Epithelial cell of esophagus (primary cell): Measurements from ENCODE around the gene CADM1.

Experiments used
- DNase-seq: peaks from one replicate; pipeline ENCODE4 v3.0.0; 2010; ENCODE audit warnings: low read depth
- H3K4me3 ChIP-seq: 2 replicates; pipeline ENCODE4 v1.5.1; 2011; ENCODE audit warnings: mild to moderate bottlenecking, low read length, control low read depth
- CTCF ChIP-seq: IDR thresholded peaks from 2 replicates; pipeline ENCODE4 v1.5.1; 2011; ENCODE audit warnings: low read depth, mild to moderate bottlenecking, low read length, control low read depth, inconsistent platforms; ENCODE audit not compliant: insufficient read depth; ENCODE audit errors: missing control alignments

The CADM1 gene

DNA sequence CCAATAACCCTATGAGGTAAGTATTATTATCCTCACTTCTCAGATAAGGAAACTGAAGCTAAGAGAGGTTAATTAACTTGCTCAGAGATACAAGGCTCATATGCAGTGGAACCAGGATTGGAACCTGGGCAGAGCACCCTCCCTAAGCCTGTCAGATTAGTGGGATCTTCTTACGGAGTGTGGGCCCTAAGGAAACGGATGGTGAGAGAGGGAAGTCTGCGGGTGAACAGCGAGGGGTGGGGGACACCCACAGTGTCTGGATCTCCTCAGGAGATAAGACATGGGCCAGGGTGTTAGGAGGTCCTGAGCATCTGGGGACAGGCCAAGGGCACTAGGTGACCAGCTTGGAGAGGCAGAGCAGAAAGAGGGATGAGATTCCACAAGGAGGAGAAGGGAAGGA is 376.0 kb downstream of the CADM1 start:
- DNase-seq: no peak
- no peak overlapping the region for H3K4me3 ChIP-seq
- no peak for TF ChIP-seq CTCF

GRCh38 chr11:115127790-115128189 is 376.4 kb downstream of the CADM1 start:
- DNase-seq: no peak
- no peak for TF ChIP-seq CTCF
- no peak overlapping the region for H3K4me3 ChIP-seq

GRCh38 chr11:115126515-115127208 is 377.6 kb downstream of the CADM1 start:
- H3K4me3 ChIP-seq: no peak overlapping the region
- no peak for DNase-seq
- TF ChIP-seq CTCF: no peak

GRCh38 chr11:115126092-115126491 is 378.1 kb downstream of the CADM1 start:
- TF ChIP-seq CTCF: no peak
- no peak for DNase-seq

GRCh38 chr11:115124786-115125185 is 379.4 kb downstream of the CADM1 start:
- no peak overlapping the region for H3K4me3 ChIP-seq
- no peak for DNase-seq
- TF ChIP-seq CTCF: no peak

More at GRCh38 chr11:115126092-115126491, 378.1 kb downstream of the CADM1 start:
- no peak overlapping the region for H3K4me3 ChIP-seq

DNA sequence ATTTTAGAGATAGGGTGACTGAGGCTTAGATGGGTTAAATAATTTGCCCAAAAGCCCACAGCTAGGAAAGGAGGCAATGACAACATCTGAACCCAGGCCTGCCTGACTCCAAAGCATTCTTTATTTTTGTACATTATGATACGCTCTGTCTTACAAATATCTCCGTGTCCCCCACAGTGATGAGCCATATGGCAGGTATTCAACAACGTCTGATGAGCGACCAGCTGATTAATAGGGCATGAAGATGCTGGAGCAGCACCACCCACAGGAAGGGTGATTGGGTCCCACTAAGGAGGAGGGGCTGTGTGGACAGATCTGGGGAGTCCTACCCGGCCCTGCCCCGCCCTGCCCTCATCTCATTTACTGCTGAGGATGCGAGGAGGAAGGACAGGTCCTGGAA is 380.6 kb downstream of the CADM1 start:
- DNase-seq: no peak
- H3K4me3 ChIP-seq: no peak overlapping the region
- TF ChIP-seq CTCF: no peak

- H3K4me3 ChIP-seq: no peak overlapping the region
- TF ChIP-seq CTCF: no peak
- DNase-seq: no peak
Observed at GRCh38 chr11:115122274-115122673, 381.9 kb downstream of the CADM1 start.
